Activated CD8-positive, alpha-beta T cell treated with anti-CD3 and anti-CD28 coated beads for 36 hours (primary cell): ENCODE measurements around the gene CCDC175. TPM values are rescaled to one million over a fixed set of nuclear protein-coding genes. Genes with fewer than 3 reads are reported as not detected.

Experiments
- ATAC-seq: fragments of 200-7000 bp; cut with Tn5 transposase; one replicate; pipeline ENCODE4 v1.10.0; 2021; ENCODE audit warnings: mild to moderate bottlenecking, moderate library complexity
- CTCF ChIA-PET: fragments of 350-600 bp; sonication (Branson Sonifier 250); formaldehyde crosslinking; loops from one replicate; lab custom pipeline; 2021; ENCODE audit warnings: antibody characterized with exemption; lab: Charles Lee
- POLR2A ChIA-PET: fragments of 350-600 bp; sonication (Branson Sonifier 250); formaldehyde crosslinking; loops from one replicate; lab custom pipeline; 2021; ENCODE audit warnings: antibody characterized with exemption; lab: Charles Lee
- DNase-seq: peaks from one replicate; pipeline ENCODE4 v3.0.0-alpha.2; 2020
- H3K27ac Mint-ChIP-seq: one replicate; pipeline ENCODE4 v1.8.0; 2021; ENCODE audit warnings: mild to moderate bottlenecking, mixed read lengths
- H3K27me3 Mint-ChIP-seq: one replicate; pipeline ENCODE4 v1.8.0; 2021; ENCODE audit warnings: mixed read lengths
- H3K36me3 Mint-ChIP-seq: one replicate; pipeline ENCODE4 v1.8.0; 2021; ENCODE audit warnings: low read depth, mixed read lengths
- H3K4me1 Mint-ChIP-seq: one replicate; pipeline ENCODE4 v1.8.0; 2021; ENCODE audit warnings: low read depth, mixed read lengths
- H3K4me3 Mint-ChIP-seq: one replicate; pipeline ENCODE4 v1.8.0; 2021; ENCODE audit warnings: mild to moderate bottlenecking, moderate library complexity, mixed read lengths
- H3K9me3 Mint-ChIP-seq: one replicate; pipeline ENCODE4 v1.8.0; 2021; ENCODE audit warnings: mixed read lengths
- intact Hi-C: fragments of 100-400 bp; cut with micrococcal nuclease; formaldehyde crosslinking; loops from one replicate; pipeline ENCODE4 v1.10.0; 2022
- total RNA-seq, 2 experiments: library from RNA; stranded (reverse); gene quantifications; one replicate each; pipeline ENCODE4 v1.2.3, GENCODE V29; 2021
- TF ChIP-seq, protein P1 (sequence below): fragments of 200-600 bp; IDR thresholded peaks from one replicate; pipeline ENCODE4 v1.8.0; 2022; ENCODE audit warnings: antibody characterized with exemption, mild to moderate bottlenecking

CCDC175 gene
- total RNA-seq, 2 experiments from 2014 or later = not detected

- Mint-ChIP-seq H3K9me3 (no peaks in the 10 kb centered on the region), H3K27ac (no peak overlapping the region), H3K27me3 (peaks cover 2% of the 10 kb centered on the region), H3K36me3 (no peaks in the 10 kb centered on the region), H3K4me3 (peak overlapping the region; percentile 26), H3K4me1 (peaks cover 6% of the 10 kb centered on the region)
- ChIA-PET POLR2A (no interaction called here), CTCF (interaction anchor here (0.6 to 2.2 kb wide), 5 partner anchors 8 to 134 kb away, joined by 3 to 15 read pairs (median 4); partner anchors contain the start of gene CCDC175)
- DNase-seq = no peak
- TF ChIP-seq, protein P1, sequence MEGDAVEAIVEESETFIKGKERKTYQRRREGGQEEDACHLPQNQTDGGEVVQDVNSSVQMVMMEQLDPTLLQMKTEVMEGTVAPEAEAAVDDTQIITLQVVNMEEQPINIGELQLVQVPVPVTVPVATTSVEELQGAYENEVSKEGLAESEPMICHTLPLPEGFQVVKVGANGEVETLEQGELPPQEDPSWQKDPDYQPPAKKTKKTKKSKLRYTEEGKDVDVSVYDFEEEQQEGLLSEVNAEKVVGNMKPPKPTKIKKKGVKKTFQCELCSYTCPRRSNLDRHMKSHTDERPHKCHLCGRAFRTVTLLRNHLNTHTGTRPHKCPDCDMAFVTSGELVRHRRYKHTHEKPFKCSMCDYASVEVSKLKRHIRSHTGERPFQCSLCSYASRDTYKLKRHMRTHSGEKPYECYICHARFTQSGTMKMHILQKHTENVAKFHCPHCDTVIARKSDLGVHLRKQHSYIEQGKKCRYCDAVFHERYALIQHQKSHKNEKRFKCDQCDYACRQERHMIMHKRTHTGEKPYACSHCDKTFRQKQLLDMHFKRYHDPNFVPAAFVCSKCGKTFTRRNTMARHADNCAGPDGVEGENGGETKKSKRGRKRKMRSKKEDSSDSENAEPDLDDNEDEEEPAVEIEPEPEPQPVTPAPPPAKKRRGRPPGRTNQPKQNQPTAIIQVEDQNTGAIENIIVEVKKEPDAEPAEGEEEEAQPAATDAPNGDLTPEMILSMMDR = no peak
- intact Hi-C loops = no loop called here
- ATAC-seq = no peak
Measured at GRCh38 chr14:59585891-59586554, 9.4 kb upstream of the CCDC175 start.

DNA sequence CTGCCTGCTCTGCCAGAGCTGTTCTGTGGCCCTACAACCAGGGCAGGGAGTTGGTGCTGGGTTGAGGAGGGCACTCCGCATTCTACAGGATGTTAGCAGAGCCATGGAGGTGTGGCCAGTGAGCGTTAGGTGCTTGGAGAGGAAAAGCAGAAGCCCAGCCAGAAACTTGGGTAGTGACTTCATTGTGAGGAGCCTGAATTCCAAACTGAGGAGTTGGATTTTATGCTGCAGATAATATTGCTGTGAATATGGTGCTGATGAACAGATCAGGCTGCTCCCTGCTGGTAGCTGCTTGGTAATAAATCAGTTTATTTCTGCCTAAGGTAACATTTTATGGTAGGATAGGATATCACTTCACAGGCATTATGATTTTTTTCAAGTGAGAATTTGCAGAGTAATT, 7.1 kb upstream of the CCDC175 start:
- H3K9me3 Mint-ChIP-seq = no peaks in the 10 kb centered on the region
- intact Hi-C loops = no loop called here
- H3K27ac Mint-ChIP-seq = no peak overlapping the region
- POLR2A ChIA-PET = no interaction called here
- ATAC-seq = no peak
- no peak for DNase-seq
- TF ChIP-seq, protein P1 = no peak
- no peak overlapping the region for H3K4me3 Mint-ChIP-seq
- peaks cover 6% of the 10 kb centered on the region for H3K4me1 Mint-ChIP-seq
- H3K36me3 Mint-ChIP-seq = no peaks in the 10 kb centered on the region
- CTCF ChIA-PET = interaction anchor here (0.9 to 1.2 kb wide), 3 partner anchors 10 to 140 kb away, joined by 3 to 4 read pairs (median 3); no protein-coding TSS in a partner anchor
- H3K27me3 Mint-ChIP-seq = peaks cover 4% of the 10 kb centered on the region

DNA sequence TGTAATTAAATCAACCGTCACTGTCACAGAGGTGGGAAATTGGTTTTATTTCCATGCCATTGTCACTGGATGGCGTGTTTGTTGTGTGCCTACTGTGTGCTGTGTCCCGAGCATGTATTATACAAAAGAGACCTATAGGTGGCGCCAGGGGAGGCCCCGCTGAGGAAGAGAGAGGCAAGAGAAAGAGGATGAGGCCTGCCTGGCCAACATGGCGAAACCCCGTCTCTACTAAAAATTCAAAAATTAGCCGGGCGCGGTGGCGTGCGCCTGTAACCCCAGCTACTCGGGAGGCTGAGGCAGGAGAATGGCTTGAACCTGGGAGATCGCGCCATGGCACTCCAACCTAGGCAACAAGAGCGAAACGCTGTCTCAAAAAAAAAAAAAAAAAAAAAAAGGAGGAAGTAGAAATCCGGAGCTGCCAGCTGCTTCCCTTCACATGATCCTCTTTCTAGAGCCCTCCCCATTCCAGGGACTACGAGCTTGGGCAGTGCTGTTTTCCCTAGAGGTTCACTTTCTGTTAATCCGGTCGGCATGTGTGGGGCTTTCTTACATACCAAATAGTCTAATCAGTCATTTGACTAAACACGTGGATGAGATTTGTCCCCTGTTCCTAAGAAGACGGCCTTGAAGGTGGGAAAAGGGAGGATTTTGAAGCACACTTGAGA, 6.4 kb upstream of the CCDC175 start:
- DNase-seq (peak; percentile 4), ATAC-seq (no peak)
- ChIA-PET CTCF (no interaction called here), POLR2A (no interaction called here)
- Mint-ChIP-seq H3K36me3 (no peaks in the 10 kb centered on the region), H3K27me3 (peaks cover 4% of the 10 kb centered on the region), H3K9me3 (no peaks in the 10 kb centered on the region), H3K4me3 (no peak overlapping the region), H3K4me1 (peaks cover 6% of the 10 kb centered on the region), H3K27ac (no peak overlapping the region)
- TF ChIP-seq, protein P1 = peak; percentile 36
- intact Hi-C loops = no loop called here

- no peaks in the 10 kb centered on the region for H3K9me3 Mint-ChIP-seq
- ATAC-seq = no peak
Measured at GRCh38 chr14:59582161-59582560, 5.5 kb upstream of the CCDC175 start.

More at GRCh38 chr14:59582161-59582560, 5.5 kb upstream of the CCDC175 start:
- Mint-ChIP-seq H3K4me3 (no peak overlapping the region), H3K27ac (no peak overlapping the region), H3K4me1 (peaks cover 5% of the 10 kb centered on the region), H3K27me3 (peaks cover 4% of the 10 kb centered on the region), H3K36me3 (no peaks in the 10 kb centered on the region)
- intact Hi-C loops = no loop called here
- POLR2A ChIA-PET = no interaction called here
- TF ChIP-seq, protein P1 = no peak
- no peak for DNase-seq
- CTCF ChIA-PET = no interaction called here
